Limb (tissue), 2 donors: ENCODE results near the gene ALAS2.
"Not testable (repeated sequence)": the region's sequence is repeated elsewhere in the genome, so short reads cannot be mapped to it uniquely, and the experiment has no call there.

Experiments used
- DNase-seq, 2 donors: peaks; one replicate each; pipeline ENCODE4 v3.0.0-alpha.2; 2016; ENCODE audit errors: extremely low spot score in 2 of 2

Gene ALAS2

DNA sequence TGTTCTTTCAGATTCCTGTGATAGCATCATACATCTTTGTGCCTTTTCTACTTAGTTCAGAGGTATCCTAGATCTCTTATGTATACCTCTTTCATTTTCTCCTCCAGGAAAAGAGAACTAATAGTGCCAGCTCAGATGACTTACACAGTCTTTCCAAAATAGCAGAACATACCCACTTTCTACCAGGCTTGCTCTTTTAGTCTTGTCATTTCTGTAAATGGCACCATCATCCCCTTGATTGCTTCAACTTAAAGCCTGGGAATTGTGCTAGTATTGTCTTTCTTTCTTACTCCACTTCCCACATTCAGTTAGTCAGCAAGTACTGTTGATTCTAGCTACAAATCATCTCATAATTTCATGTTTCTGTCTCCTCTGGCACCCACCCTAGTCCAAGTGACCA lies 25.5 kb downstream of the ALAS2 start:
- DNase-seq = no peak

DNA sequence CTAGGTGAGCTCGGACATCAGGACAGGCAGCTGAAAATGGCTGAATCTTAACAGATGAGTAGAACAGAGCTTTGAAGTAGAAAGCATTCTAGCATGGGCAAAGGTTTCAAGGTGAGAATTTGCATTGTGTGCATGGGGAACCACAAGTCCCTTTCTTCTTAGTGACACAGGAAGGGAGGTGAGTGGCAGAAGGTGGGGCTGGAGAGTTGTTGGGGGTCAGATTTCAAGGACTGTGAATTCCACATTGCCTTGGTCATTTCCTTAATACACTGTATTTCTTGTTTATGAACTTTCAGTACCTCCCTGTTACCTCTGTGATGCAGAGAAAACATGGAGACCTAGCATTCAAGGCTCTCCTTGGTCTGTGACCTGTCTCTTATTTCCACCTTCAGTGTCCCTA lies 26.5 kb downstream of the ALAS2 start:
- DNase-seq = no peak

DNA sequence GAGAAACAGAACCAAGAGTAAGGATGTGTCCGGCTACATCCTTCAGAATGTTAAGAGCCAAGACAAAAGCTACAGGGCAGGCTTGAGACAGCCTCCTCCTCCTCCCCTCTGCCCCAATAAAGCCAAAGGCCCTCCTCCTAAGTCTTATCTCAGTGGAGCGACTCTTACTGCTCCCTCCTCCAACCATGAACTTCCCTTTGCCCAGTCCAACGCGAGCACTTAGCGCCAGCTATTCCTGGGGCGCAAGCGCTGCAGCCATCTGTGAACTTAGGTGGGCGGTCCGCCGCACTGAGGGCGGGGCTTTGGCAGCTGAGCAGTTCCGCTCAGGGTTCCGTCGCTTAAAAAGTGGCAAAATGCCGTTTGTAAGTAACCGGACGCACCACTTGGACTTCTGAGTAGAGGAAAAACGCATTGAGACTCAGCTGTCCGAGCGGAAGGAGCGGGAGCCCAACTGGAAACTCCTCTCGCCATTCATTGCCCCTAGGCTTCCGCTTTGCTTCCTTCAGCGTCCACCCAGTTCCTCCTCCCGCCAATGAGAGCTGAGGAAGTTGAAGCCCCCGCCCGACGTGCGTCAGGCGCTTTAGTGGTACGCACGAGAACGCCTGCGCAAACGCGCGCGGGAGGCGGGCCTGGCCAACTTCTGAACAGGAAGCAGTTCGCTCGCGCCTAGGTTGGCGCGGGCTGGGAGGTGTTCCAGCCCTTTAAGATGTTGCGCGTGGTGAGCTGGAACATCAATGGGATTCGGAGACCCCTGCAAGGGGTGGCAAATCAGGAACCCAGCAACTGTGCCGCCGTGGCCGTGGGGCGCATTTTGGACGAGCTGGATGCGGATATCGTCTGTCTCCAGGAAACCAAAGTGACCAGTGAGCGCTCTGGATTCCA lies 30.8 kb downstream of the ALAS2 start, which contains the start of gene APEX2:
APEX2 (plus strand) TSS at position 647 of the 882 bp plus-strand sequence; CDS start at position 707, 60 bp downstream.
- DNase-seq = peak; percentile 88

DNA sequence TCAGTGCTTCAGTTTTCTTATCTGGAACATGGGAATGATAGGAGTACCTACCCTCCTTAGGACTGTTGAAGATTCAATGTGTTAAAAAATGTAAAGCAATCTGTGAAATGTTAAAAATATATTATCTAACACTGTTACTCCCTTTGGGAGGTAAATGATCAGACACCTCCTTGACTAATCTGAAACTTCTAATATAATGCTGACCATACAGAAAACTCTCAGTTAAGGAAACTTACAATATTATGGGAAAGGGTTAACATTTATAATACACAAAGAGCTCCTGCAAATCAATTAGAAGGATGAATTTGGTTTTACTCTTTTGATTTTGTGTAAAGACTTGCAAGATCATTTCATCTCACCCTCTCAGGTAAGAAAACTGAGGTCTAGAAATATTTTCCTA lies 35.2 kb downstream of the ALAS2 start:
- no peak for DNase-seq

DNA sequence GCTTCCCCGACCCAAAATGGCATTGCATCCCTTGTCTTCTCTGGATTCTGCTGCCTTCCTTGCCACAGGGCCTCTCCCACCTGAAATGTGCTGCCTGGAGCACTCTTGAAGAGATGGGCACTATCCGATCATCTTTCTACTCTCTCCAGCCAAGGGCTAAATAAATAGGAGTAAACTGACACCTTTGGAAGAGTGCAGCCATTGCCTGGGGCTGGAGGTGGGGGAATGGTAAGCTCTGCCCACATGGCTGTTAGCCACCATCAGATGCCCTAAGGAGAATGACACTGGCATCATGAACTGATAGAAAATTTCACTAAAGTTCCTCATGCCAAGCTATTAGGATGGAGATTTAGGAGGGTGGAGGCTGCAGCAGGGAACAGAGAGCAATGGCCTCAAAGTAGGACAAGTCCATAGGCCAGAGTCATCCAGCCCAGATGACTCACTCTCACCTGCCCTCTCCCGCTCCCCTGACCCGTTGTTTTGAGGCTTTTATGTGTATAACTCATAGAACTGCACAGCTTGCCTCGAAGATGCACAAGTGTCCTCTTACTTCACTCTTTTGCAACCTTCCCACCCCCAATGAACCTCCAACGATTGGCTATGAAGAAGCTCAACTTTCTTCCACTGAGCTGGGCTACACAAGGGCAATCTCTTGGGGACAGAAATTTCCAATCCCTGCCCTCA lies 36.0 kb downstream of the ALAS2 start:
- no peak for DNase-seq

DNA sequence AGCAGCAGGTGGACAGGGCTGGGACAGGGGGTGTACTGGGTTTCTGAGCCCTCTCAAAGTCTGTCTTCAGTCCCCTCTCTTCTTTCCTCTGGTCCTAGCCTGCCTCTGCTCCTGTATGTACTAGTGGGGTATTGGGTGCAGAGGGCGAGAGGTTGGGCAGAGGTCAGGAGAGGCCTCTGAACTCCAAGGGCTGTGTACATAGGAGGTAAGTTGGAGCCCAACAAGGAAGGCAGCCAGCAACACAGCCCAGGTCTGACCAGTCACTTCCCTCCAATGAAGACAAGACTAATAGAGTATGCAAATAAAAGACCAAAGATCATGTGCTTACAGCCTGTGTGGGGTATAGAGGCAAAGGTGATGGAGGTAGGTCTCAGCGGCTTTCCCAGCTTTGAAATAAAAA lies 36.7 kb downstream of the ALAS2 start, which contains the start of gene PFKFB1:
PFKFB1 (minus strand) TSS at position 90 of the 400 bp plus-strand sequence. CDS start 181 bp downstream, outside the sequence.
- no peak for DNase-seq

DNA sequence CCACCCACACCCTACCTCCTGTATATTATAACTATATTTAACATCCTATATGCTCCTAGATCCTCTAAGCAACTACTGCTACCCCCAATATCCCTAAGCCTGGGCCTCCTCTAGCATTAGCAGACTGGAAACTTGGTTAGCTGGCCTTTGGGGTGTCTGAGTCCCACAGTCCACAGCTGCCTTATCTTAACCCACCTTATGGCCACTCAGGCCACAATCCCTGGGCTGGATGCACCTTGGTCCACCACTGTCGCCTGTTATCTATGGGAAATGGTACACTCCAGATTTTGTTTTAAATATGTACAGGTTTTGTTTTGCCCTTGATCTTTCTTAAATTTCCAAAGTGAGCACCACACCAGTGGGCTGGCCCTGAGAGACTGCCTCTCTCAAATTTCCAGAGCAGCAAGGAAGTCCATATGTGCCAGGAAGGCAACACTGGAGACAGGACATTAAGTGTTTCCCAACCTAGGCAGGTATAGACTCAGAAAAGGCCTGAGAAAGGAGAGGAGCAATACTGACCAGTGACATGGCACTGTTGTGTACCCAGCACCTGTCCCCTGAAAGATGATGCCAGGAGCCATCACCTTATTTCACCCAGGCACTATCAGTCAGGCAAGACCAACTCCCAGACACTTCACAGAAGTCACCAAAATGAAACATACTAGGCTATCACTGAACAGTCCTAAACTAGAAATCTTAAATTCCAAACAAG lies 37.7 kb downstream of the ALAS2 start:
- DNase-seq = no peak

DNA sequence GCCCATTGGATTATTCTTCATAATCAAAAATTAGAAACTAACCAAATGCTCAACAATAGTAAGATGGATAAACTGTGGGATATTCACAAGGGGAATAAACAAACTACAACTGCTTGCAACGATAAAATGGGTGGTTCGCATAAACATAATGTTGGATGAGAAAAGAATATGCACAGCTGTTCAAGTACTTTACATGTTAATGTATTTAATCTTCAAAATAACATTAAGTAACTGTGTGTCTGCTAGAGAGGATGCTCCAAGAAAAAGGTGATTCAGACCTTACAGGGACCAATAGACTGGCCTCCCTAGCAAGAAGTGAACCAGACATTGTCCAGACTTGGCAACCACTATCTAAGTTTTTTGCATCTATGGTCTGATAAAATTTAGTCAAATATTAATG lies 39.1 kb downstream of the ALAS2 start:
- DNase-seq = no peak

DNA sequence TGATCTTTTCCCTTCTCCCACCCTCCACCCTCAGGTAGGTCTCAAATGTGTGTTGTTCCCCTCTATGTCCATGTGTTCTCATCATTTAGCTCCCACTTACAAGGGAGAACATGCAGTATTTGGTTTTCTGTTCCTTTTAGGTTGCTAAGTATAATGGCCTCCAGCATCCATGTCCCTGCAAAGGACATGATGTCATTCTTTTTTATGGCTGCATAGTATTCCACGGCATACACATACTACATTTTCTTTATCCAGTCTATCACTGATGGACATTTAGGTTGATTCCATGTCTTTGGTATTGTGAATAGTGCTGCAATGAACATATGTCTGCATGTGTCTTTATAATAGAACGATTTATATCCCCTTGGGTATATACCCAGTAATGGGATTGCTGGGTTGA lies 47.5 kb downstream of the ALAS2 start:
- DNase-seq = not testable (repeated sequence)

DNA sequence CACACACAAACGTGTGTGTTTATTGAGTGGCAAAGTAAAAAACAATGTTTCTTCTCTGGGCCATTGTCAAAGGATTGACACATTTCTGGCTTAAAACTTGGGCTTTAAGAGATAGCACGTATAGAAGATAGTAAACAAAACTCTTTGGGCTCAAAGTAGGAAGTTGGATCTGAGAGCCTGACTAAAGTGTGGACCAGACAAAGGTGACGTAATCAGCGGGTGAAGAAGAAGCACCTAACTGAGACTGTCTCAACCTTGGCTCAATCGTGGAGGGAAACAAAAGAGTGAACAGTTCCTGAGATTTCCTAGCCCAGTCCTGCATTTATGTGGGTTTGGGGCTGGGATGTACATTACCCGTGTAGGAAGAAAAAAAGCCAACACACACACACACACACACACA lies 50.4 kb downstream of the ALAS2 start:
- no peak for DNase-seq

DNA sequence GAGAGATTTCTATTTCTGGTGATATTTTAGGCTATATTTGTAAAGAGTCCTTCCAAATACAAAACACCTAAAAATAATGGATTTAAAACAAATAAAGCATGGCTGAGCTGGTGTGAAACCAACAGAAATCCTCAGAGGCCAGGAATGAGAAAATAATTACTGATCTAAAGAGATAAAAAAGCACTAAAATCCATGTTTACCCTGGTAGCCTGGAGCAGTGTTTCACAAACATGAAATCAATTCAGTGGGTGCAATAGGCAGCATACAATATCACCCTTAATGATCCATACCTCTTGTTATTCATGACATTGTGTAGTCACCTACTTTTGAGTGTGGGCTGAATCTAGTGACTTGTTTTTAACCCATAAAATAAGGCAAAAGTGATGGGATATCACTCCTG lies 51.3 kb downstream of the ALAS2 start:
- no peak for DNase-seq

DNA sequence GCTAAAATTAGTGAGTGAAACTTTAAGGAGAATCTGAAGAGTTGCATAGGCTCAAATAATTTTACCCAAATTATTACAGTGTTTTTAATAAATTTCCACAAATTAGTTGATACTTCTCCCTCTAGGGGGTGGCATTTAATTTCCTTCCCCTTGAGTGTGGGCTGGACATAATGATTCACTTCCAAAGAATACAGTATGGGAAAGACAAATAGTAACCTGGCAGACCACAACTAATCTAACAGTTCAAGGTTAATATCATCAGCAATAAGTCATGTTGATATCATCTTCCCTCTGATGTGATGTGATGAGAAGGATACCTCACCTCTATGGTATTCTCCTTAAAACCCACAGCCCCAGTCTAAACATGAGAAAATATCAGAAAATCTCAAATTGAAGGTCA lies 52.3 kb downstream of the ALAS2 start:
- DNase-seq = no peak

DNA sequence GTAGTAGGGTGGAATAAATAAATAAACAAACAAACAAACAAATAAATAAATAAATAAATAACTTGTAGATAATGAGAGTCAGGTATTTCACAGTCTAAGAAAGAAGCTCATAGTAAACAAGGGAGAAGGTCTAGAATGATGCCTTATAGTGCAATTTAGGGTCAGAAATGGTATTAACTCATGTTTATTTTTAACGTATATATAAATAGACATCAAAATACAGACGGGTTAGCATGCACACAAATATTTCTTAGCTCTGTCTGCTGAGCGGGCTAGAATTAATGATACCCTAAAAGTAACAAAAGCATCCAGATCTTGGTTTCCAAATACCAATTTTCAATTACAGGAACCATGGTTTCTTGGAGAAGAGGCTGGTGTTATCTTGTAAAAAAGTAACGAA lies 53.4 kb downstream of the ALAS2 start:
- DNase-seq = no peak

DNA sequence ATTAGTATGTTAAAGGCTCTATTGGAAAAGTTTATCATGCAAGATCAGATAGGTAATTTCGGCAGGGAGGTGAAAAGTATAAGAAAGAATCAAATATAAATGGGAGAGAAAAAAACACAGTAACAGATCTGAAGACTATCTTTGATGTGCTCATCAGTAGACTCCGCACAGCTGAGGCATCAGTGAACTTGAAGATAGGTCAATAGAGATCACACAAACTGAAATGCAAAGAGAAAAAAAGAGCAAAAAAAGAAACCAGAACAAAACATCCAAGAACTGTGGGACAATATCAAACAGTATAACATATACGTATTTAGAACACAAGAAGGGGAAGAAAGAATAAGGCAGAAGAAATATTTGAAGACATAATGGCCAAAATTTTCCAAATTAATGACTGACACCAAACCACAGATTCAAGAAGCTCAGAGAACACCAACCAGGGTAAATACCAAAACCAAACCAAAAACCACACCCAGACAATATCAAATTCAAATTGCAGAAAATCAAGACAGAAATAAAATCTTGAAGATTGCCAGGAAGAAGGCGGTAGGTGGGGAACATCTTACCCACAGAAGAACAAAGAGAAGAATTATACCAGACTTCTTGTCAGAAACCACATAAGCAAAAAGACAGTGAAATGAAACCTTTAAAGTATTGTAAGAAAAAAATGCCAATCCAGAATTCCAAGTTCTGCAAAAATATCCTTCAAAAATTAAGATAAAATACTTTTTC lies 65.8 kb downstream of the ALAS2 start:
- DNase-seq = no peak

DNA sequence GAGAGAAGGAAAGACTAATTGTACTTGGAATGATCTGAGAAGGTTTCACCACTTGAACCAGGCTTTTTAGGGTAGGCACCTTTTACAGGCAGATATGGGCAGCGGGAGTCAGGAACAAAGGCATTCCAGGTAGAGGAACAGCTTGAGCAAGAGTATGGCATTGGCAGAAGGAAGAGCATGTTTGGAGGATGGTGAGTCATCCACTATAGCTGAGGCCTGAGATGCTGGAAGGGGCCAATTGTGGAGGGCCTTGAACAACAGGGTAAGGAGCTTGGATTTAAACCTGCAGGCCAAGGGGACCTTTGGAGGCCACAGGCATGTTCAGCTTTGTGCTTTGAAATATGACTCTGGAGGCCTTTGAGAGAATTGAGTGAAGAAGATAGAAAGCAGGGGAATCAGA lies 69.0 kb downstream of the ALAS2 start:
- no peak for DNase-seq
